GM12801 (cell line): ENCODE data around the gene LTO1.

Source experiments
- TF ChIP-seq, protein P1 (sequence below): IDR thresholded peaks from one replicate; pipeline ENCODE4 v1.5.1; 2011; ENCODE audit warnings: control low read depth; ENCODE audit not compliant: insufficient read length; ENCODE audit errors: extremely low read depth

Gene LTO1

DNA sequence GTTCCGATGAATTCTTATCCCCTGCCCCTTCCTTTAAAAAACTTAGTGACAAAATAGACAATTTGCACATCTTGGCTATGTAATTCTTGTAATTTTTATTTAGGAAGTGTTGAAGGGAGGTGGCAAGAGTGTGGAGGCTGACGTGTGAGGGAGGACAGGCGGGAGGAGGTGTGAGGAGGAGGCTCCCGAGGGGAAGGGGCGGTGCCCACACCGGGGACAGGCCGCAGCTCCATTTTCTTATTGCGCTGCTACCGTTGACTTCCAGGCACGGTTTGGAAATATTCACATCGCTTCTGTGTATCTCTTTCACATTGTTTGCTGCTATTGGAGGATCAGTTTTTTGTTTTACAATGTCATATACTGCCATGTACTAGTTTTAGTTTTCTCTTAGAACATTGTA lies 22.2 kb downstream of the LTO1 start:
- TF ChIP-seq, protein P1, sequence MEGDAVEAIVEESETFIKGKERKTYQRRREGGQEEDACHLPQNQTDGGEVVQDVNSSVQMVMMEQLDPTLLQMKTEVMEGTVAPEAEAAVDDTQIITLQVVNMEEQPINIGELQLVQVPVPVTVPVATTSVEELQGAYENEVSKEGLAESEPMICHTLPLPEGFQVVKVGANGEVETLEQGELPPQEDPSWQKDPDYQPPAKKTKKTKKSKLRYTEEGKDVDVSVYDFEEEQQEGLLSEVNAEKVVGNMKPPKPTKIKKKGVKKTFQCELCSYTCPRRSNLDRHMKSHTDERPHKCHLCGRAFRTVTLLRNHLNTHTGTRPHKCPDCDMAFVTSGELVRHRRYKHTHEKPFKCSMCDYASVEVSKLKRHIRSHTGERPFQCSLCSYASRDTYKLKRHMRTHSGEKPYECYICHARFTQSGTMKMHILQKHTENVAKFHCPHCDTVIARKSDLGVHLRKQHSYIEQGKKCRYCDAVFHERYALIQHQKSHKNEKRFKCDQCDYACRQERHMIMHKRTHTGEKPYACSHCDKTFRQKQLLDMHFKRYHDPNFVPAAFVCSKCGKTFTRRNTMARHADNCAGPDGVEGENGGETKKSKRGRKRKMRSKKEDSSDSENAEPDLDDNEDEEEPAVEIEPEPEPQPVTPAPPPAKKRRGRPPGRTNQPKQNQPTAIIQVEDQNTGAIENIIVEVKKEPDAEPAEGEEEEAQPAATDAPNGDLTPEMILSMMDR: no peak

DNA sequence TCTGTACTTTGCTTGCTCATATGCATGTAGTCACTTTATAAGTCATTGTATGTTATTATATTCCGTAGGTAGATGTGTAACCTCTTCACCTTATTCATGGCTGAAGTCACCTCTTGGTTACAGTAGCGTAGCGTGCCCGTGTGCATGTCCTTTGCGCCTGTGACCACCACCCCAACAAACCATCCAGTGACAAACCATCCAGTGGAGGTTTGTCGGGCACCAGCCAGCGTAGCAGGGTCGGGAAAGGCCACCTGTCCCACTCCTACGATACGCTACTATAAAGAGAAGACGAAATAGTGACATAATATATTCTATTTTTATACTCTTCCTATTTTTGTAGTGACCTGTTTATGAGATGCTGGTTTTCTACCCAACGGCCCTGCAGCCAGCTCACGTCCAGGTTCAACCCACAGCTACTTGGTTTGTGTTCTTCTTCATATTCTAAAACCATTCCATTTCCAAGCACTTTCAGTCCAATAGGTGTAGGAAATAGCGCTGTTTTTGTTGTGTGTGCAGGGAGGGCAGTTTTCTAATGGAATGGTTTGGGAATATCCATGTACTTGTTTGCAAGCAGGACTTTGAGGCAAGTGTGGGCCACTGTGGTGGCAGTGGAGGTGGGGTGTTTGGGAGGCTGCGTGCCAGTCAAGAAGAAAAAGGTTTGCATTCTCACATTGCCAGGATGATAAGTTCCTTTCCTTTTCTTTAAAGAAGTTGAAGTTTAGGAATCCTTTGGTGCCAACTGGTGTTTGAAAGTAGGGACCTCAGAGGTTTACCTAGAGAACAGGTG lies 23.1 kb downstream of the LTO1 start:
- TF ChIP-seq, protein P1: no peak

DNA sequence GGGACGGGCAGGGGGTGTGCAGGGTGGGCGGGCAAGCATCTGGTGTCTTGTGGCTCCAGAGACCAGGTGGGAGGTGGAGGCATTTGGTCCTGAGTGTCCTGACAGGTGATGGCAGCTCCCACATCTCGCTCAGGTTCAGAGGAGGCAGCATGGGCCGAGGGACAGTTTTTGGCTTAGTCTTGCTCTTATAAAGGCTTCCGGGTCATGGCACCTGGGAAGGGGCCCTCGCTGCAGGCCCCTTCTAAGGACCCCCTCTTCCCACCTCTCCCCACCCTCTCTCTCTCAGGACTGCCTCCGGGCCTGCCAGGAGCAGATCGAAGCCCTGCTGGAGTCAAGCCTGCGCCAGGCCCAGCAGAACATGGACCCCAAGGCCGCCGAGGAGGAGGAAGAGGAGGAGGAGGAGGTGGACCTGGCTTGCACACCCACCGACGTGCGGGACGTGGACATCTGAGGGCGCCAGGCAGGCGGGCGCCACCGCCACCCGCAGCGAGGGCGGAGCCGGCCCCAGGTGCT lies 24.3 kb downstream of the LTO1 start:
- TF ChIP-seq, protein P1: no peak

DNA sequence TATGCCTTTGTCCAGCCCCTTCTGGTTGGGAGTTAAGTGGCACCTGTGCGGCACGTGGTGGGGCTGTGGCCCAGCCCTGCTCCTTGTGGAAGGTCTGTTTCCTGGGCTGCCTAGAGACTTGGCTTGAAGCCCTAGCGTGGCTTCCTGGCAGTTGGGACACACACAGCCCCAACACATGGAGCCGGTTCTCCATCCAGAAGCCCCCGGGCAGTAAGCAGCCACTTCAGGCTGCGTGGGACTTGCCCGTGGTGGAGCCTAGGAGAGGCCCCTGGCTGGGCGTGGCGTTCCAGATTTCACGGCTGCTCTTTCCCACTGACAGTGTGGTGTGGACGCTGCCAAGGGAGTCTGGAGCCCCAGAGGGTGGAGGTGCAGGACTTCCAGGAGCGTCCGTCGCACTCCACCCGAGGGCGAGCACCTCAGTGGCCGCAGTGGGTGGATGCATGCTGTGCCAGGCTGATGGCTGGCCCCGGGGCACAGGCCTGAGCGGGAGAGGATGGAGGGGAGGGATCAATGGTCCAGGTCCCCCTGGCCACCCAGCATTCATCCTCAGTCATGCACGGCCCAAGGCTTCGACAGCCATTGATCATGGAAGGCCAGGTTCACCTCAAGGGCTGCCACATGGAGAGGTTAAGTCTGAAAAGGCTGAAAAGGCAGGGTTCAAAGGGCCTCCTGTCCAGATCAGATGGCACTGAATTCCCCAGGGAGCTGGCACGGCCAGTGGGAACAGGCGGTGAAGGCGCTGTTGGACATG lies 24.9 kb downstream of the LTO1 start:
- TF ChIP-seq, protein P1: no peak

DNA sequence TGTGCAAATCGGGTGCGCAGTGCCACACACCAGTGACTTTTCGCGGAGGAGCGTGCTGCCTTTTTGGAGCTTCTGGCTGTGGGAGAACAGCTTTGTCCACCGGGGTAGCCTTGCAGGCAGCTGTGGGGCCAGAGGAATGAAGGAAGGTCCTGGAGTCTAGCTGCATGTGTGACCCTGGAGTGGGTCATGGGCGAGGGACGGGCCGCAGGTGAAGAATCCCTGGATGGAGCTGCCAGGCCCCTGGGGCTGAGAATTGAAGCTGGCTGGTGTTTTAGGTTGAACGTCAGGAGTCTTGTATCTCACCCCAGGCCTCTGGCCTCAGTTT lies 25.6 kb downstream of the LTO1 start:
- TF ChIP-seq, protein P1: no peak

DNA sequence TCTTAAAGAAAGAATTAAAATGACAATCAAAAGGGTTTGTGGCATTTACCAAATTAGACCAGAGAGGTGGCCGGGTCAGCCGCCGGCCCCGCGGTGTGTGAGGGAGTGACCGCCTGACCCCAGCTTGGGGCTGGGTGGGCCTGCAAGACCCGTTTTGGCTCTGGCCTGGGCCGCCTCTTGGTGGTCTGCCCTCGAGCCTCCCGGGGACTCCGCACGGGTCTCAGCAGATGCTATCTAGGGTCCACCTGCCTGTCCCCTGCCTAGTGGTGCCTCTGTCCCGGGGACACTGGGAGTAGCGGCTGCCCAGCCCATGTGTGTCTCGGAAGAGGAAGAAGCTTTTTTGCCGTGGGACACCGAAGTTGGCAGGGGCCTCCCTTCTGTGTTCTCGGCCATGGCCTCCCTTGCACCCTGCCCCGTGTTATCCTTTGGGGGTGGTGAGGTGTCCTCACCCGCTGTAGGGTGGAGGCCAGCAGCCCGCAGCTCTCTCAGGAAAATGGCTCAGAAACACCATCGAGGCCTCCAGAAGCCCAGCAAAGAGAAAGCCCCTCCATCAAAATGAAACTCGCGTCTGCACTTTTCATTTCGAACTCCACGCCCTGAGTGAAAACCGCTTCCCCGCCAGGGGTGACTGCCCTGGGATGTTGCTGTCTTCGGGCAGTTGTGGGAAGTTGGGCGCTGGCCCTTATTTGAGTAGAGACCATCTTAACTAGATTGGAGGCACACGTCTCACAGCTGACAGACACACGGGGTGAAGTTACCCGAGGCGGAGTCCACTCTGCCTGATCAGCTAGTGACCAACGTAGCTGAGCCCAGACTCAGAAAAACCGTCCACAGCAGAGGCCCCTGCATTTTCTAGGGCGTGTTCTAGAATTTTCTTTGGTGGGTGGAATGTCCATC lies 26.2 kb downstream of the LTO1 start:
- TF ChIP-seq, protein P1: no peak
